Measurements from ENCODE around the gene CPLX1.

DNA sequence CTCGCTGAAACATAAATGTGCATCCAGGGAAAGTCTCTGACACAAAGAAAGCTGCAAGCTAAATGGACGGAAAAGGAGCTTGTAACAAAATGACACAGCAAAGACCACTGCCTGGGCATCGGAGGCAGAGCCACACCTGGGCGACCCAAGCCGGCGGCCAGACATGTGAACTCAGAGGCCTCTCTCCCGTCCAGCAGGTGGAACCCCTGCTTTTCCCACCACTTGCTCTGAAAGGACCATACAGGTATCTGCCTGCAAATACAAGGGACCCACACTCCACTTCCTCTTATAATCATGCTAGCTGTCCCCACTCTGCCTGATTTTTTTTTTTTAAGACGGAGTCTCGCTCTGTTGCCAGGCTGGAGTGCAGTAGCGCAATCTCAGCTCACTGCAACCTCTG is 12.0 kb downstream of the CPLX1 start:
- TF ChIP-seq, protein P1, sequence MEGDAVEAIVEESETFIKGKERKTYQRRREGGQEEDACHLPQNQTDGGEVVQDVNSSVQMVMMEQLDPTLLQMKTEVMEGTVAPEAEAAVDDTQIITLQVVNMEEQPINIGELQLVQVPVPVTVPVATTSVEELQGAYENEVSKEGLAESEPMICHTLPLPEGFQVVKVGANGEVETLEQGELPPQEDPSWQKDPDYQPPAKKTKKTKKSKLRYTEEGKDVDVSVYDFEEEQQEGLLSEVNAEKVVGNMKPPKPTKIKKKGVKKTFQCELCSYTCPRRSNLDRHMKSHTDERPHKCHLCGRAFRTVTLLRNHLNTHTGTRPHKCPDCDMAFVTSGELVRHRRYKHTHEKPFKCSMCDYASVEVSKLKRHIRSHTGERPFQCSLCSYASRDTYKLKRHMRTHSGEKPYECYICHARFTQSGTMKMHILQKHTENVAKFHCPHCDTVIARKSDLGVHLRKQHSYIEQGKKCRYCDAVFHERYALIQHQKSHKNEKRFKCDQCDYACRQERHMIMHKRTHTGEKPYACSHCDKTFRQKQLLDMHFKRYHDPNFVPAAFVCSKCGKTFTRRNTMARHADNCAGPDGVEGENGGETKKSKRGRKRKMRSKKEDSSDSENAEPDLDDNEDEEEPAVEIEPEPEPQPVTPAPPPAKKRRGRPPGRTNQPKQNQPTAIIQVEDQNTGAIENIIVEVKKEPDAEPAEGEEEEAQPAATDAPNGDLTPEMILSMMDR (IDR thresholded peaks at IDR 0.05): no peak
- no peak for TF ChIP-seq POLR2A (IDR thresholded peaks at IDR 0.05)

Data from testis (tissue), 2 donors.